NCI-H82 treated with DMSO at 0.1 percent for 48 hours (cell line): ENCODE results near the gene SERPINA5.

Source experiments
- DNase-seq: peaks from one replicate; lab custom pipeline; 2025; ENCODE audit not compliant: unreplicated experiment; lab: John Stamatoyannopoulos, UW

Gene SERPINA5

DNA sequence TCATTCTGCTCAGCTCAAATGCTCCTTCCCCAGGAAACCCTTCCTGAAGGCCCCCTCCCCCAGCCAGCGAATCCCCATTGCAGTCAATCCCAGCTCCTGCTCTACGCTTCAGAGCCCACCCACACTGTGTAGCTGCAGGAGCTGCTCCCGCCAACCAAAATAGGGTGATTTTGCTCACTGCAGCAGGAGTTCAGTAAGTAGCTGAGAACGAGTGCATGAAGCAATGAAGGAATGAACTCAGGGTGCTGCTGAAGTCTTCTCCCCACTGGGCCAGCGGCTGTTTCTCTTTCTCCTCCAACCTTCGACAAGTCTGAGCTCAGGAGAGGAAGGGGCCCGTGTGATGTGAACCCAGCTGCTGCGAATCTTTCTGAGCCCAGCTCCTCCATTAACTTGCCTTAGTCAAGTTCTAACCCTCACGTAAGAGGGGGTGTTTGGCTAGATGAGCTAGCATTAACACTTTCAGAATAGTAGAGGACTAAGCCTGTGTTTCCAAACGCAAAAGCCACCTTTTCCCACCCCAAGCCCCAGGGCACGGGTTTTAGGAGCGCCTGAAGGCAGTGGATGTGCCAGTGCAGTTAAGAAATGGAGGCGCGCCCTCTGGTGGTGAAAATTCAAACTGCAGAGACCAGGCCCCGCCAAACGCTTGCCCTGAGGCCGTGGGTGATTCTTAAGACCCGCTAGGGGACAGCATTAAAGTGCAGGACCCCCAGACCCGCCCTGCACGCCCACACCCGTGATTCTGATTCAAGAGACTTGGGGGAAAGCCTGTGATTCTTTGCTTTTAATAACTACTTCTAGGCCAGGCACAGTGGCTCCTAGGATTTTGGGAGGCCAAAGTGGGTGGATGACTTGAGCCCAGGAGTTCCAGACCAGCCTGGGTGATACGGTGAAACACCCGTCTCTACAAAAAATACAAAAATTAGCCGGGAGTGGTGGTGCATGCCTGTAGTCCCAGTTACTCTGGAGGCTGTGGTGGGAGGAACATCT lies 31.9 kb upstream of the SERPINA5 start:
- DNase-seq, result no peak

DNA sequence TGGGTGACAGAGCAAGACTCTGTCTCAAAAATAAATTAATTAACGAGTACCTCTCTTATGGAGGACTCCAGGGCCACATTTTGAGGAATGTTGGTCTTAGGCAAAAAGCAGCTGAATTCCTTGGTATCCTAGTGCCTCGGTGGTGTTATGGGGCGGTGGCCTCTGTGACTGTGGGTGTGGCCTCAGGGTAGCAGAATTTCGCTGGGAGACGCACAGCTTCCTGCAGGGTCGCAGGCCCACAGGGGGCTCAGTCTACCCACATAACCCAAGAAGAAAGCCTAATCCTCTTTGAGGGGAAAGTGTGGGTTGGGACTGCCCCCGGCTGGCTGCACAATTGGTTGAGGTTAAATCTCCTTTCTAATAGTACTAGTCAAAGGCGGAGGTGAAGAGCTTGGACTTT lies 31.2 kb upstream of the SERPINA5 start:
- no peak for DNase-seq

DNA sequence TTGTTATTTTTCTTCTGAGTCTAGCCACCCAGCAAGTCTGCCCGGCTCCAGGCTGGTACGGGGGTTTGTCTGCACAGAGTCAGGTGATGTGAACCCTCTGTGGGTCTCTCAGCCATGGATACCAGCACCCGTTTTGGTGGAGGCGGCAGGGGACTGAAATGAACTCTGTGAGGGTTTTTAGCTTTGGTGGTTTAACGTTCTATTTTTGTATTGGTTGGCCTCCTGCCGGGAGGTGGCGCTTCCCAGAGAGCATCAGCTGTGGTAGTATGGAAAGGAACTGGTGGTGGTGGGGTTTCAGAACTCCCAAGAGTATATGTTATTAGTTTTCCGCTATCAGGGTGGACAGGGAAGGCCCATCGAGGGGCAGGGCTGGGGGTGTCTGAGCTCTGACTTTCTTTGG lies 25.2 kb upstream of the SERPINA5 start:
- DNase-seq, result no peak

DNA sequence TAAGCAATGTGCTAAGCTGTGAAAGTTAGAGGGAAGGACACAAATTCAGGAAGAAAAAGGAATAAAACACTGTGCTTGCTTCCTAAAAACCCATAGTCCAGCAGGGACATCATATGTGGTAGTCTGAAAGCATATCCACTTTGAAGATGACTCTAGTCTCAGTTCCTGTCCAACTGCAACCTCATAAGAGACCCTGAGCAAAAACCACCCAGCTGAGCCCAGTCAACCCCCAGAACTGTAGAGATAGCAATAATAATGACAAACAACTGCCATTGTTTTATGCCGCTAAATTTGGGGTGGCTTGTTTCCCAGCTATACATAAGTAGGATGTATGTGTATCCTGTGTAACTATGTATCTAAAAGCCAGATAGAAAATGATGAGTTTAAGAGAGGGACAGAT lies 23.9 kb upstream of the SERPINA5 start:
- DNase-seq, result no peak

DNA sequence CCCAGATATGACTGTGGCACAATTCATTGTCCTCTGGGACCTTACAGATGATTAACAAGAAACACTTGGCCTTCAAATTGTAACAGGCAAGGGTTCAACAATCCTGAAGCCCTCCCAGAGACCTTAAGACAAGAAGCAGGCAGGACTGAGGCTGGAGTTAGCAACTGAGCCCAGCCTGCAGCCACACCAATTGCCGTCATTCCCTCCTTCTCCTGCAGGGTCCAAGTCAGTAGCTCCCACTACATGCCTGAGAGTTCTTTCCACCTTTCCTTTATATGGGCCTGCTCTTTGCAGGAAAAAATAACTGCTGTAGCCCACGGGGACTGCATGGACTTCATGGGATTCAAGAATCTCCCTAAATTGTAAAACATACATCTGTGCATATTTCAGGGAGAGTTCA lies 22.4 kb upstream of the SERPINA5 start:
- no peak for DNase-seq

DNA sequence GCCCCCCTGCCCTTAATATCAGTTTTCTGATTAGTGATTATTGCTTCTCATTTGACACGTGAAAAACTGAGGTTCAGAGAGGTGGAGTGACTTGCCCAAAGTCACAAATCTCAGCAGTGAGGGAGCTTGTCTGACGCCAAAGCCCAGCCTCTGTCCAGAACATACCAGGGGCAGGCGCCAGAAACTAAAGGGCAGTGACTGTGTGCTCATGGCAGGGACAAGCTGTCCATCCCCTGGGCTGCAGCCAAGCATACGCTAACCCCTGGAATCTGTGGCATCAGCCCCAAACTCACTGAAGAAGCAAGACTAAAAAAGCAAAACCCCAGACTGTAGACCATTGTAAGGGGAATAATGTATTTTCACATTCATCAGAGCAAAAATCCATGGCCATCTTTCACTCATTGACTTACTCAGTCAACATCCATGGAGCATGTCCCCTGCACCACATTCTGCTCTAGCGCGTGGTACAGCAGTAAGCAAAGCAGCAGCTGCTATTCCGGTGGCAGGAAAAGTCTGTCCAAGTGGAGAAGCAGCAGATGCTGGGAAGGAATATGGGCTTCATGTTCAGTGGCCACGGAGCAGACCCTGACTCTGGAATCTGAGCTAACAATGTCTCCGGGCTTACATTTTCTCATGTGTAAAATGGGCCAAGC lies 21.5 kb upstream of the SERPINA5 start:
- no peak for DNase-seq

DNA sequence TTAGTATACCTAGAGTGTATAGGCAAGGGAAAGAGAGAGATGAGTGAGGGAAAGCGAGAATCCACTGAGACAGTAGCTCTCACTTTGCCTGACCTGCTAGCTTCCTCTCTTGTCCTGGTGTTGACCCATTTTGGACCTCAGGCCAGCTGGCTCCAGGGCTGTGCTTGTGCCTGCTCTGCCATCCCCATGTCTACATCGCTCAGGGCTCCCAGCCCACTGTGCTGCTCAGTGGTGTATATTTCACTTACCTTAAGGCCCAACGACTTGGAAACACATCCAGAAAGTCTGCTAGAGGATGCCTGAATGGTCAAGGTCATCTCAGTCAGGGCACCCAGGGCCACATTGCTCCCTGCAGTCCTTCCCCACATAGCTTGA lies 20.9 kb upstream of the SERPINA5 start:
- DNase-seq, result no peak

DNA sequence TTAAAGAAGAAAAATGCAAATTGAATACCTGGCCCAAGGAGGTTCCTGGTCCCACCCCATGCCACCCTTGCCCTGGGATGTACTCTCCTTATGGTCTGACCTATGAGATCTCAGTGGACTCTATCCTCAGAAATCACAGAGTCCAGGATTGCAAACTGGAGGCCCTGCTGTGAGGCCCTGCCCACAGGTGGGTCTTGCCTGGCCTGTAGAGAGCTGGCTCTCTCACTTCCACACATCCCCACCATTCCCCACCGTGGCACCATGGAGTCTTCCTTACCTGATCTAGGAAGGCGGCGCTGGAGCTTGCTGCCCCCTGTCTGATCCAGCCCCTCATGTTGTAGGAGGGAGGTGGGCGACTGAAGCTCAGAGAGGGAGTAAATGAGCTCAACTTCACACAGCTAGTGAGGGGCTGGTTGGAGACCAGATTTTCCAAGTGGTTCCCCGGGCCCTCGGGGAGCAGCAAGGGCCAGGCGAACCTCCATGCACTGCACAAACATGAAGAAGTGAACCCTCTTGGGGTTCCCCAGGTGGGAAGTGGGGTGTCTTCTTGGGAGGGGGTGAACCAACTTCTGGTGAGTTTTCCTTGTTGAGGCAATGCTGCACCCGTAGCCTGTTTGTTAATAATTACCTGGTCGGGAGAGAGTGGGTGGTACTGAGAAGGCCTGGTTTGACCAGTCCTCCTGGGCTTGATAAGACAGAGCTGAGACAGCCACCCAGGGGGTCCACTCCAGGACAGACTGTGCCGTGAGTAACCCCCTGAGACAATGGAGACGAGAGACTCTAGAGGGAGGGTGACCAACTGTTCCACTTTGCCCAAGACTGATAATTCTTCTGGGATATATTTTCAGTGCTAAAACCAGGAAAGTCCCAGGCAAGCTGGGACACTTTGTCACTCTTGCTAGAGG lies 20.2 kb upstream of the SERPINA5 start, which contains the start of gene SERPINA4:
Gene SERPINA4, plus strand, starts transcription at position 692 of the 905 bp plus-strand sequence. CDS start 2,041 bp downstream, outside the sequence.
- DNase-seq, result no peak

DNA sequence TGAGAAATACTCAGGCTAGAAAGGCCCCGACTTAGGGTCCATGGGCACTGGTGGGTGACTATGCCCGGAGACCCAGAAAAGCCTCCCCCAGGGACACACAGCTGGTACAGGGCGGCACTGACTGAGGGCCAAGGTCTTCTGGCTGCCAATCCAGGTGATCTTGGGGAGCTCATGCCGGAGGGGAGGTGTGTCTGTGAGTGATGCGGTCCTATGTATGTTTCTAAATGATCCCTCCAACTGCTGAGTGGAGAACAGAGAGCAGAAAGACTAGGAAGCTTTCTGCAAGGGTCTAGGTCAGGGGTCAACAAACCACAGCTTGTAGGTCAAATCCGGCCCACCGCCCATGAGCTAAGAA lies 19.6 kb upstream of the SERPINA5 start:
- DNase-seq, result no peak

DNA sequence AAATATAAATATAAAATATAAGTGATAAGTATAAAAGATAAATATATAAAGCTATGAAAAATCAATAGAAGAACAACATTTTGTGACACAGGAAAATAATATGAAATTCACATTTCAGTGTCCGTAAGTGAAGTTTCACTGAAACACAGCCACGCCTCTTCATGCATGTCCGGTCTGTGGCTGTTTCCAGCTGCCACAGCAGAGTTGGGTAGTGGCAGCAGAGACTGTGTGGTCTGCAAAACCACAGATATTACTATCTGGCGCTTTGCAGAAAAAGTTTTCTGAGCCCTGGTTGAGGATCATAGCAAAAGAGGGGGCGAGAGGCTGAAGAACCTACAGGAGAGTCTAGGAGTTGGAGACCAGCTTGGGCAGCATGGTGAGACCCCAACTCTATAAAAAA lies 19.2 kb upstream of the SERPINA5 start:
- no peak for DNase-seq

DNA sequence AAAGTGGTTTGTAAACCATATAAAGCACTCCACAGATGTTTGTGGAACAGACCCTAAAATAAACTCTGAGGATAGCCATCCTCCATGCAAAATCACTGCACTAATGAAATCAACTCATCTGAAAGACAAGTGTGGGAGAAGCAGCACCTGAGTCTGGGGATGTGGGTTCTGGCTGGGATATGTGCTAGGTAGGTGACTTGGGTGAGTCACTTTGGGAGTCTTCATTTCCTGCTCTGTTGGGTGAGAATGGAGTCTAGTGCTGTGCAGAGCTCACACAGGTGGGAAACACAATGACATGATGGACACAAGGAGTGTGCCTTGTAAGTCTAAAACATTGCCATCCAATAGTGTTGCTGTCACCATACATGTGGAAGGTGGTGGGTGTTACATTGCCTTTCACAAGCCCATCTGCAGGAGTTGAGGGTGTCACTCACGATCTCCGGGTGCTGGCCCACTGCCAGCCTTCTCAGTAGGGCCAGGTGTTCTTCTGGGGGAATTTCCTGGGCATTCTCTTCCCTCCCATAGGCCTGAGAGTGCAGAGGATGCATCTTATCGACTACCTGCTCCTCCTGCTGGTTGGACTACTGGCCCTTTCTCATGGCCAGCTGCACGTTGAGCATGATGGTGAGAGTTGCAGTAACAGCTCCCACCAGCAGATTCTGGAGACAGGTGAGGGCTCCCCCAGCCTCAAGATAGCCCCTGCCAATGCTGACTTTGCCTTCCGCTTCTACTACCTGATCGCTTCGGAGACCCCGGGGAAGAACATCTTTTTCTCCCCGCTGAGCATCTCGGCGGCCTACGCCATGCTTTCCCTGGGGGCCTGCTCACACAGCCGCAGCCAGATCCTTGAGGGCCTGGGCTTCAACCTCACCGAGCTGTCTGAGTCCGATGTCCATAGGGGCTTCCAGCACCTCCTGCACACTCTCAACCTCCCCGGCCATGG lies 18.0 kb upstream of the SERPINA5 start:
- DNase-seq, result no peak

DNA sequence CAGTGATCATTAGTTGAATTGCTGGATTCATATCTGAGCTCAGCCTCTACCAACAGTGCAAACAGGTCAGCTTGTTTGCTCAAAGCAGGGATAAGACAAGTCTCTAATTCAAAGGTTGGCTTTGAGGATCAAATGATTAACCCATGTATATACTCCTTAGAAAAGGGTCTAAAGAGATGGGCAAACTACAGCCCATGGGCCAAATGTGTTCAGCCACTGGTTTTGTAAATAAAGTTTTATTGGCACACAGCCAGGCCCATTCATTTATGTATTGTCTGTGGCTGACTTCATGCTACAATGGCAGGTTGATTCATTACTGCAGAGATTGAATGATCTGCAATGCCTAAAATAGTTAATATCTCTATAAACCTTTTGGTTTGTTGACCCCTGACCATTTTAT lies 16.8 kb upstream of the SERPINA5 start:
- no peak for DNase-seq

DNA sequence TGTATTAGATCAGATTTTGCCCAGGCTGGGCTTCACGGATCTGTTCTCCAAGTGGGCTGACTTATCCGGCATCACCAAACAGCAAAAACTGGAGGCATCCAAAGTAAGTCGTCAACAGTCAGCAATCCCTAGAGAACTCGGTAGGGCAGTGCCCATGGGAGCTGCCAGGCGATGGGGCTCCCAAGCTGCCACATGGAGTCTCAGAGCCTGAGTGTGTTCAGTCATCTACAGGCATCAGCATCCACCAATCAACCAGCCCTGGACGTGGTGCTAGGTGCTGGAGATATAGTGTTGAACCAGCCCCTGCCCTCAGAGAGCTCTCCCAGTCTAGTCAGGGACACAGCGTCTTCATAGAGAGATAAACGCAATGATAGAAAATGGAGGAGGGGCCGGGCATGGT lies 13.0 kb upstream of the SERPINA5 start:
- DNase-seq, result no peak

DNA sequence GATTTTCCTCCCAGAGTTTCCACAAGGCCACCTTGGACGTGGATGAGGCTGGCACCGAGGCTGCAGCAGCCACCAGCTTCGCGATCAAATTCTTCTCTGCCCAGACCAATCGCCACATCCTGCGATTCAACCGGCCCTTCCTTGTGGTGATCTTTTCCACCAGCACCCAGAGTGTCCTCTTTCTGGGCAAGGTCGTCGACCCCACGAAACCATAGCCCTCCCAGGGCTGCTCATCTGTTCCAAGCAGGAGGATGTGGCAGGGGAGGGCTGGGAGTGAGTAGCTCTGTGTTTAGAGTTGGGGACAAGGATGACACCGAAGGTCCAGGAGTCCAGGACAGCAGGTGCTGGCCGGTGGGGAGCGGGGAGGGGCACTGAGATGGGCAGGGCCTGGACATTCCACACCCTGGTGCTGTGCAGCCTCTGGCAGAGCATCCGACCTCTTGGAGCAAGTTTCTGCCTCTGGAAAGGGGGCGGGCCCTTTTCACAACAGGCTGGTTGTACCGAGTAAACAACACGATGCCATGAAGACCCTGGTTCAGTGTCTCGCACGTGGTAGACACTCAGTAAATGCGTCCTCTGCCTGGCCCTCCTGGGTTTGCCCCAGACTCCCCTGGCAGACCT lies 11.7 kb upstream of the SERPINA5 start:
- DNase-seq, result no peak

DNA sequence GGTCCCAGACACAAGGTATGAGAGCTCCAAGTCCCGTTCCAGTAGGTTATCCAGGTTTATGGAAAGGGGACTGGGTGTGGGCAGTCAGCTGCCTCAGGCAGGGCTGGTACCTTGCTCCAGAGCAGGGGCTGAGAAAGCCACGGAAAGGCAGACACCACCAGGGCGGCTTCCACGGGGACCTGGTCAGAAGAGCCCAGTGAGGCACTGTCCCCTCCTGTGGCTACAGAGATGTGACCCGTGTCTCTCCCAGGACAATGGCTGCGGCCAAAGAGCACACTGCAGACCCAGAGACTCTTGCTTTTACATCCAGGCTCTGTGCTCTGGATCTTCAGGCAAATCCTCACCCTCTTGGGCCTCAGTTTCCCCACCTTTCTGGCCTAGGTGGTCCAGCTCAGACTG lies 11.2 kb upstream of the SERPINA5 start:
- DNase-seq, result no peak

DNA sequence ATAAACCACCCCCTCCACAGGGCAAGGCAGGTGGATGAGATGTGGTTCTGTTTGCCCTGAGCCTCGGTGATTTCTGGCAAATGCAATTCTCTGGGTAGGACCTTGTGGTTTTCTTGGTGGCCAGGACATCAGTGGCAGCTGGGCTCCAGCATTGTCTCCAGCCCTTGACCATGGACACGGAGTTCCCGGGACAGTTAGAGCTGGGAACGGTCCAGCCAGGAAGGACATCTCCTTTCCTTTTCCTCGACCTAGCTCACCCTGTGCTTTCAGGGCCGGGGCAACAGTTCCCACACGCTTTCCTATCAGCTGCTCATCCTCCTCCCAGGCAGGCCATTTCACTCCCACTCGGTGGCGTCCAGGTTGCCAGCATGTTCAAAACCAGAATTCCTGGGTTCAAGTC lies 10.8 kb upstream of the SERPINA5 start:
- no peak for DNase-seq

DNA sequence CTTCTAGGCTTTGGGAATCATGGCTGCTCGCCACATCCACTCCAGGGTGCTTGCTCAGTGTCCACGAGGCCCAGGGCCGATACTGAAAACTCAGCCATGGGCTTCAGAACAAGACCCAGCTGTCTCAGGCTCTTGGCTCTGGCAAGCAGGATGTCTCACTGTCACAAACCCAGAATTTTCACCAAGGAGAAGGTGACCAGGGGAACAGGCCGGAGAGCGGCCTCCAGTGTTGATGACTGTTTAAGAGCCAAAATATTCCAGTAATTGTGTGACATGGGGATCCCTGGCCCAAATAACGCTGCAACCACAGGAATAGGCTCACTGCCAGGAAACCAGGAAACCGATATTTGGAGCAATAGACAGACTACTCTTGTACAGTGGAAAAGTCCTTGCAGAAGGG lies 9.8 kb upstream of the SERPINA5 start:
- no peak for DNase-seq

DNA sequence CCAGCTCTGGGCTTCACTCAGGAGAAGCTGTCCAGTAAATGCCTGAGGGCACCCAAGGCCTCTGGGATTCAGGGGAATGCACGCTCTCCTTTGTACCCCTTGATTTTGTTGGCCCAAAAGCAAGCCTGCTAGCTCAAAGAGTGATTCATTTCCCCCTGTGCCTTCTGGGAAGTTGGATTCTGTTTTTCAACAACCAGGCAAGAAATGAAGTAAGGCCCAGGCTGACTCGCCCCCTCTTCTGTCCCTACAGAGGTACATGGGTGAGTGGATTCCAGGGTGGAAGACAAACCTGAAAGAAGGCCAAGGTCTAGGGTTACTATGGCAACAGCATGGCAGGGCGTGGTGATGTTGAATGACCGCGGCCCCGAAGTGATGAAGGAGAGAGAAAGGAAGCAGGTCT lies 9.3 kb upstream of the SERPINA5 start:
- no peak for DNase-seq

DNA sequence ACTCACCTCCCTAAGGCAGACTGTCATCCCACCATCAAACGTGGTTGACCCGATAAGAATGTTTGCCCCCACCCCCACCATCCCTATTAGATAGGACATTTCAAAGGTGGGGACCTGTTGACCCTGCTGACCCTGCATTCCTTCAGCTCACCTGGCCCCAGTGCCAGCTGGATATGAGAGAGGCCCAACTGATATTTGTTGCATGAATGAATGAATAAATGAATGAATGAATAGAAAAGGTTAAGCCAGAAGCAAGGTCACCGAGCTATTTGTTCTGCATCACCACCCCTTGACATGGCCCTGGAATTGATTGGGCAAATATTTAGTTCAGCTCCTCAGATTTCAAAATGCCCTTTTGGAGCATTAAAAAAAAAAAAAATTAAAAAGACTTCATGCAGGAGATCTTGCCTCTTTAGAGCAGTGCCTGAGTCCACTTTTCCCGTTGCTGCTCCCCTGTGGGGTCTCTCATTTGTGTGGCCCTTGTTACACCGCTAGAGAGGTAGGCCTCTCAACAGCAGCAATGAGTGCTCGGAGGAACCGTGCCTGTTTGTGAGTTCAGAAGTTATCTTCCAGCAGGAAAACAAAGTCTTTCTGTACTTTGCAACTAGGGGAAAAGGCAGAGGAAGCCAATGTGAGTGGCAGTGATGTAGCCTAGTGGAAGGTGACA lies 8.5 kb upstream of the SERPINA5 start:
- DNase-seq, result no peak
